ENCODE data around the gene MCC.

DNA sequence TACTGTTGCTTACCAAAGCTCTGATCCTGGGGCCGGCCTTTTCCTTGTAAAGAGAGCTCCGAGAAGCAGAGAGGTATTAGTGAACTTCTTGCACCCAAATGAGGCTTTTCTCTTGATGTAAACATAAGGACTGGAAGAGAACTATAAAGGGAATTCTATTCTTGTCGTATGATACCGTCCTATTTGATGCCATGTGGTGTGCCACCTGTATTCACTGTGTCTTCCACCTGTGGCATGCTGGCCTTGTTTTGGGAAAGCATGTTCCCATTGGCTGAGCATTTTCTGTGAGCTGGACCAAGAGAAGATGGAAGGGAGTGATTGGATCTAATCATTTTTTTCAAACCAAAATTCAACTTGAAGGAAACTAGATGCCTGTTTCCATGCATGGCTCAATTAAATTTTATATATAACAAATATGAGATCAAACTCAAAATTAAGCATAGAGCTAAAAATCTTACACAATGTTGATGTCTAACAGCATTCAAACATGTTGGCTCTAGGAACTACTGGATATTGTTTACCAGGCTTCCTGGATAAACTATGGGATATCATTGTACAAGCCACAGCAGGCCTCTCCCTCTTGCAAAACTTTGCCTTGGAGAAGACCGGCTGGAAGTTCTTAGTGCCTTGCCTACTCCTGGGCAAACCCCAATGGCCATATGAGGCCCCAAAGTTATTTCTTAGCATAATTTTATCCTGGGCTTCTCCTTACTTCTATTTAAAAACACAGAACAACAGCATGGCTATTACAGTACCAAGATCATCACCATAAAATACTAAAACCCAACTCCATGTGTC is 168.8 kb downstream of the MCC start:
- TF ChIP-seq, protein P1, sequence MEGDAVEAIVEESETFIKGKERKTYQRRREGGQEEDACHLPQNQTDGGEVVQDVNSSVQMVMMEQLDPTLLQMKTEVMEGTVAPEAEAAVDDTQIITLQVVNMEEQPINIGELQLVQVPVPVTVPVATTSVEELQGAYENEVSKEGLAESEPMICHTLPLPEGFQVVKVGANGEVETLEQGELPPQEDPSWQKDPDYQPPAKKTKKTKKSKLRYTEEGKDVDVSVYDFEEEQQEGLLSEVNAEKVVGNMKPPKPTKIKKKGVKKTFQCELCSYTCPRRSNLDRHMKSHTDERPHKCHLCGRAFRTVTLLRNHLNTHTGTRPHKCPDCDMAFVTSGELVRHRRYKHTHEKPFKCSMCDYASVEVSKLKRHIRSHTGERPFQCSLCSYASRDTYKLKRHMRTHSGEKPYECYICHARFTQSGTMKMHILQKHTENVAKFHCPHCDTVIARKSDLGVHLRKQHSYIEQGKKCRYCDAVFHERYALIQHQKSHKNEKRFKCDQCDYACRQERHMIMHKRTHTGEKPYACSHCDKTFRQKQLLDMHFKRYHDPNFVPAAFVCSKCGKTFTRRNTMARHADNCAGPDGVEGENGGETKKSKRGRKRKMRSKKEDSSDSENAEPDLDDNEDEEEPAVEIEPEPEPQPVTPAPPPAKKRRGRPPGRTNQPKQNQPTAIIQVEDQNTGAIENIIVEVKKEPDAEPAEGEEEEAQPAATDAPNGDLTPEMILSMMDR (IDR thresholded peaks at IDR 0.05), result no peak
- TF ChIP-seq POLR2A (IDR thresholded peaks at IDR 0.05), result no peak

Measured in upper lobe of left lung (tissue), 4 donors.